Measurements from ENCODE around the gene SMYD1. TPM values are rescaled to one million over a fixed set of nuclear protein-coding genes. Genes with fewer than 3 reads are reported as not detected.
"Not testable (repeated sequence)": the region's sequence is repeated elsewhere in the genome, so short reads cannot be mapped to it uniquely, and the experiment has no call there.

SMYD1 gene
- not detected for polyA plus RNA-seq (ENCODE audit: insufficient read length in 4 of 4)

- DNase-seq (ENCODE audit: low read depth in 4 of 4, low spot score in 3 of 4) = no peak
These were observed at the start of gene SMYD1 for GRCh38 chr2:88067598-88067997. SMYD1 (plus strand) TSS chr2:88067825; CDS start chr2:88067865, 40 bp downstream.

GRCh38 chr2:88018077-88018805 is 49.4 kb upstream of the SMYD1 start:
- not testable (repeated sequence) for DNase-seq (ENCODE audit: low read depth in 4 of 4, low spot score in 3 of 4)

DNA sequence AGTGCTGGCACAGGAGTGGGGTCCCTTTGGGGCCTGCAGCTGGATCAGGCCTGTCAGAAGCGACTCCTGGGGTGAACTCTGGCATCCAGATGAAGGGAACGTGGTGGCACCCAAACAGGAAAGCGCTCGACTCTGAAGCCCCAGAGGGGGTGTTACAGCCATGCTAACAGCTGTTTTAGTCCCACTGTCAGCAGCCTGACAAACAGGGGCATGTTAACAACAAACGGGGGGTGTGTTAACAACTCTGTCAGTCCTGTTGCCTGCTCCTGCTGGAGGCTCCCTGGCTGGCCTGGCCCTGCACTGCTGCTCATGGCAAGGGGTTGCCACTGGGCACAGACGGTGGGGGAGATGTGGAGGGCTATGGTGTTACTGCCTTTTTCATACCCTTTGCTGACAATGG is 48.7 kb upstream of the SMYD1 start:
- no peak for DNase-seq (ENCODE audit: low read depth in 4 of 4, low spot score in 3 of 4)

- DNase-seq (ENCODE audit: low read depth in 4 of 4, low spot score in 3 of 4) = no peak
These were observed 47.6 kb upstream of the SMYD1 start for GRCh38 chr2:88019985-88020384.

DNA sequence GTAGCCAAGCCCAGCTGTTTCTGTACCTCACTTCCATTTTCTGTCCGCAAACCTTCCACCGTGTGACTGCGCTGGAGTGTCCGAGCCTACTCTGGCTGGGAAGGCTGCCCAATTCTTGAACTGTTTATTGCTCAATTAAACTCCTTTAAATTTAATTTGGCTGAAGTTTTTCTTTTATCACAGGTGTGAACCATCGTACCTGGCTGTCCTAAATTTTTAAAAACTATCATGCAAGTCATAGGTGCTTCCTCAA is 45.0 kb upstream of the SMYD1 start:
- DNase-seq (ENCODE audit: low read depth in 4 of 4, low spot score in 3 of 4) = no peak

- no peak for DNase-seq (ENCODE audit: low read depth in 4 of 4, low spot score in 3 of 4)
These were observed 43.1 kb upstream of the SMYD1 start for GRCh38 chr2:88024509-88024908.

DNA sequence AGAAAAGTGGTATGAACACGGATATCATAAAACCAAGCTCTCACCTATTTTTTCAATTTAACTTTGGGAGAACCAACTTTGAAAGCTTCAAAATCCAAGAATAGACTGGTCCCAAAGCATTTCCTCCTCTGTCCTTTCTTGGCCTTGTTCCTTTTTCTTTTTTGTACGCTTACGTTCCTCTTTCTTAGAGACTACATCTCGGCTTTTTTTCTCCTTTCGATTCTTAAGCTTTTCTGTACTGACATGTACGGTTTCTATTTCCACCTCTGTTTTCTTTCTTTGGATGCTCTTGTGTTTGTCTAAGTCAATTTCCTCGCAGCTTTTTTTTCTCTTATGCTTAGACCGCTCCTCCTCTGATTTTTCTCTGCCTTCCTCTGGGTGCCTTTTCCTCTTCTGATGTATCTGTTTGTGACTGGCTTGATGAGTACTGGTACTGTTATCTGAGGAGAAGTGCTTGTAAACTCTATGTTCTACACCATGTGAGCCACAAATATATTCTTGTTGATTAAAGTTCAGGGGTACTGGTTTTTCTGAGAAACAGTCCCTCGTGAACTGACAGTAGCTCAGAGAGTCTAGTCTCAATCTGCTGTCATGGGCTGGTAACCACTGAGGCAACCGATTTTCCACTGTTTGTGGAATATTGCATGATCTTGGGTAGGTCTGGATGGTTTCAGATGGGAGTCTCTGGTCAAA is 39.8 kb upstream of the SMYD1 start:
- no peak for DNase-seq (ENCODE audit: low read depth in 4 of 4, low spot score in 3 of 4)

DNA sequence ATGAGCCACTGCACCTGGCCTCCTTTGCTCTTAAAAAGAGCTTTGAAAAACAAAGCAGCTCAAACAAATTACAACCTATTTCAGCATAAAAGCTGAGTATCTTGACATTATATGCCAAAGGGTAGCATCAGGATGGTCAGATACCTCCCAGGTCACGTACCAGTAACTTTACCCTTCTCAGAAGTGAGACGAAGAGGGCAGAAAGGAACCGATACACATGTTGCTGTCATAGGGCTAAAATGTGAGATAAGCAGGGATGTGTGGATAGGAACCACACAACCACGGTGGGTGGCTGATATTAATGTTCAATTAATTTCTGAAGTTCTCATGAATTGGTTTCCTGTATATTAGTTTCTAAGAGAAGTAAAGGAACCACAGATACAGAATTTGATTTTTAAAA is 38.7 kb upstream of the SMYD1 start:
- DNase-seq (ENCODE audit: low read depth in 4 of 4, low spot score in 3 of 4) = no peak

GRCh38 chr2:88032070-88032702 is 35.4 kb upstream of the SMYD1 start:
- DNase-seq (ENCODE audit: low read depth in 4 of 4, low spot score in 3 of 4) = no peak

DNA sequence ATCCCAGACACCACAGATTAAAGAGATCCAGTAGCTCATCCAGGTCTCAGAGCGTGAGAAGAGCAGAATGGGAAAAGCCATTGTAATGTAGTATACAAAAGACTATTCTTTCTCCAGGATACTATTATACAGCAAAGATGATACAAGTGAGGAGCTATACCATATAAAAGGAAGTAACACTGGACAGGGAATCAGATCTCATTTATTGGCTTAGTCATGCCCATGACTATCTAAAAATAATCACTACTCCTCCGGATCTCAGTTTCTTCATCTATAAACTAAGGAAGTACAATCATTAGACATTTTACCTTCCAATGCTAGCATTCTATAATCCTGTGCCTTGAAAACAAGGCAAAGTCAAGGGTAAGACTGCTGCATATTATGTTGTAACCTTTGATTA is 31.4 kb upstream of the SMYD1 start:
- no peak for DNase-seq (ENCODE audit: low read depth in 4 of 4, low spot score in 3 of 4)

DNA sequence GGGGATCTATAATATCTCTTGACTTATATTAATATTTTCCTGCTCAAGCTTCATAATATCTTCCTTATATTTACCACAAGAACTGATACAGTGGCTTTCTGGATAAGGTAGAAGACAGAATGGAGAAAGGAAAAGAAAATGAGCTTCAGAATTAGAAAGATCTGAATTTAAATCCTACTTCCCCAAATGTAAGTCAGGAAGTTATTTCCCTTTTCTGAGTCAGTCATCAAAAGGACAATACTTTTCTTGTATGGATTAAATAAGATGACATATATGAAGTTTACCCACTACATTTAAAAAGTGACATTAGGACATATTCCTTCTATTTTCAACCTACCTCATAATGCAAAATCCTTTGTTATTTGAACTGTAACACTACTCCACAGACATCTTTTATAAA is 31.0 kb upstream of the SMYD1 start:
- no peak for DNase-seq (ENCODE audit: low read depth in 4 of 4, low spot score in 3 of 4)

DNA sequence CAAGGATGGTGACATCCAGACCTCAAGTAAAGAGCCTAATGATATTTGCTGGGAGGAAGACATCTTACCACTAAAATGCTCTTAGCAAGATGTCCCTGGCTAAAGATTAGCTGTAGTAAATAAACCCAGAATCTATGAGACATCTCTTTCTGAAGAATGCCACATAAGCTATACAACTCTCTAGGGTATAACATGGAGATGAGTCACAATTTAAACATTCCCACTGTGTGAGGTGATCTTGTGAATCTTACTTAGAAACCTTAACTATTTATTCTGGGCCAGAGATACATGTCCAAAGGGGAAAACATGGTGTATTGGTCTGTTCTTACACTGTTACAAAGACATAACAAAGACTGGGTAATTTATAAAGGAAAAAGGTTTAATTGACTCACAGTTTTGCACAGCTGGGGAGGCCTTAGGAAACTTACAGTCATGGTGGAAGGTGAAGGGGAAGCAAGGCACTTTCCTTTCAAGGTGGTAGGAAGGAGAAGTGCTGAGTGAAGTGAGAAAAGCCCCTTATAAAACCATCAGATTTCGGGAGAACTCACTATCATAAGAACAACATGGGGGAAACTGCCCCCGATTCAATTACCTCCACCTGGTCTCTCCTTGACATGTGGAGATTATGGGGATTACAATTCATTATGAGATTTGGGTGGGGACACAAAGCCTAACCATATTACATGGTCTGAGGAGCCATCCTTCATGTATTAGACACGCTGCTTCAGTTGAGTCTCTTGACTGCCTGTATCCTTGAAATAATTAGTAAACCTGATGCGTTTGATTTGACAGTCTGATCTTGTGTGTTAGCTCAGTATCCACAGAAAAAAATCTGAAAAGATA is 29.1 kb upstream of the SMYD1 start:
- no peak for DNase-seq (ENCODE audit: low read depth in 4 of 4, low spot score in 3 of 4)

DNA sequence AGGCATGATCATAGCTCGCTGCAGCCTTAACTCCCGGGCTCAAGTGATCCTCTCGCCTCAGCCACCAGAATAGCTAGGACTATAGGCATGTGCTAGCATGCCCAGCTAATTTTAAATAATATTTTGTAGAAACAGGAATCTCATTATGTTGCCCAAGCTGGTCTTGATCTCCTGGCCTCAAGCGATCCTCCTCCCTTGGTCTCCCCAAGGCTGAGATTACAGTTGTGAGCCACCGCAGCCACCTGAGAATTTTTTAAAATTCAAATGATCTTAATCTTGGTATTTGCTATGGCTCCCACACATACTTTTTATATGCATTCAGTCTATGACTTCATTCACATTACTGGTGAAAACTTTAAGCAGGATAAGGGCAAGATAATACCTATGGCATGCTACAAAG is 25.1 kb upstream of the SMYD1 start:
- no peak for DNase-seq (ENCODE audit: low read depth in 4 of 4, low spot score in 3 of 4)

DNA sequence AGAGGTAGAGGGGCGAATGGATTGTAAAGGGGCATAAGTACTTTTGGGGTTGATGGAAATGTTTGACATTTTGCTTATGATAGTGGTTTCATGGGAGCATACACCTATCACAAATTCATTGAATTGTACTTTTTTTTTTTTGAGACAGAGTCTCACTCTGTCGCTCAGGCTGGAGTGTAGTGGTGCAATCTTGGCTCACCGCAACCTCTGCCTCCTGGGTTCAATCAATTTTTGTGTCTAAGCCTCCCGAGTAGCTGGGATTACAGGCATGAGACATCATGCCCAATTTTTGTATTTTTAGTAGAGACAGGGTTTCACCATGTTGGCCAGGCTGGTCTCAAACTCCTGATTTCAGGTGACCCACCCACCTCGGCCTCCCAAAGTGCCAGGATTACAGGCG is 22.1 kb upstream of the SMYD1 start:
- not testable (repeated sequence) for DNase-seq (ENCODE audit: low read depth in 4 of 4, low spot score in 3 of 4)

DNA sequence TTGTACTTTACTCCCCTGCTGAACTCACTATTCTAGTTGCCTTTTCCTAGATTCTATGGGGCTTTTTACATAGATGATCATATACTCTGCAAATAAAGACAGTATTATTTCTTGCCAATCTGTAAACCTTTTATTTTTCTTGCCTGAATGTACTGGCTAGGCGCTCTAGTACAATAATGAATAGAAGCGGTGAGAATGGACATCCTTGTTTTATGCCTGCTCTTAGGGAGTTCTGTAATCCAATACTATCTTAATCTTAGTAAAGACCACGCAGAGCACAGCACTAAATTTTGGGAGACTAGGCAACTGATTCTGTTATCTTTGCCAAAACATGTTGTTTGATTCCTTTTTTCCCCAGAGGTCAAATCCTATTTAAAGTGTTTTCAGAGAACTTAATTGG is 19.1 kb upstream of the SMYD1 start:
- DNase-seq (ENCODE audit: low read depth in 4 of 4, low spot score in 3 of 4) = no peak

GRCh38 chr2:88049622-88050021 is 18.0 kb upstream of the SMYD1 start:
- no peak for DNase-seq (ENCODE audit: low read depth in 4 of 4, low spot score in 3 of 4)

DNA sequence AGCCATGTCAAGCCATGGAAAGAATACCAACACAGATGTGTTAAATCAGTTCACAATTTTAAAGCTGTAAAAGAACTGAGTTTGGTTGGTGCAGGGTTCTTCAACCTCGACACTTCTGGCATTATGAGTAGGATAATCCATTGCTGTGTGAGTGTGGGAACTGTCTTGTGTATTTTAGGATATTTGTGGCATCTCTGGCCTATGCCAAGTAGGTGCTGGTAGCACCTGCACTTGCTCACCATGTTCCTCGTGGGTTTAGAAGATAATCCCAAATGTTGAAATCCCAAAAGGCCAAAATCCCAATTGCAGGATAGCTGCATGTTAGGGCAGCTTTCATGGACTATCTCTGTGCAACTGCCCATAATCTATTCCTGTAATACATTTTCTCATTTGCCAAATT is 15.8 kb upstream of the SMYD1 start:
- DNase-seq (ENCODE audit: low read depth in 4 of 4, low spot score in 3 of 4) = no peak

DNA sequence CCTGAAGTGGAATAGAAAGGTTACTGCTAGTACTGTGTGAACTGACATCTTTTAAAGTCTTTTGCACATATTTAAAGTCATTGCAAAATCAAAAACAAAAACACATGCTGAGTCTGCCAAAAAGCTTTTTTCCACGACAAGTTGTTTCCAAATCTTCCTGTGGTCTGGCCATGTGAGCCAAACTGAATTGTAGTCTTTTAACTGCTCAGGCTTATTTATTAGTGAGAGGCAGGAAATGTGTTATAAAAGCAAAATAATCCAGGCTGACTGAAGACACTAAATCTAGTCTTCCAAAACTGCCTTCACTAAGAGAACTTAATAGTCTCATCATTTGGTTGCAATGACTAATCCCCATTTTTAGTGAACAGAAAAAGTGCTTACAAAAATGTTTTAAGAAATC is 14.3 kb upstream of the SMYD1 start:
- DNase-seq (ENCODE audit: low read depth in 4 of 4, low spot score in 3 of 4) = no peak

GRCh38 chr2:88053934-88054781 is 13.5 kb upstream of the SMYD1 start:
- no peak for DNase-seq (ENCODE audit: low read depth in 4 of 4, low spot score in 3 of 4)

- DNase-seq (ENCODE audit: low read depth in 4 of 4, low spot score in 3 of 4) = no peak
These were observed 12.7 kb upstream of the SMYD1 start for GRCh38 chr2:88054782-88055370.
